Esophagus muscularis mucosa (tissue), 4 donors: Measurements from ENCODE around the gene DMKN. TPM values are rescaled to one million over a fixed set of nuclear protein-coding genes. Genes with fewer than 3 reads are reported as not detected.

Experiments used
- DNase-seq: peaks from one replicate; pipeline ENCODE4 v3.0.0-alpha.2; 2017; ENCODE audit errors: extremely low spot score
- H3K27ac ChIP-seq, 4 donors: fragments of 200-600 bp; sonication (generic); replicated peaks in 1 of 4; 1 replicate in 3 of 4; 2 replicates in 1 of 4; pipeline ENCODE4 v1.5.1; 2016 to 2019; ENCODE audit warnings: mild to moderate bottlenecking in 1 of 4
- H3K27me3 ChIP-seq, 4 donors: fragments of 200-600 bp; sonication (generic); one replicate each; pipeline versions ENCODE4 v1.5.1 to v1.6.0; 2016 to 2019
- H3K36me3 ChIP-seq, 4 donors: fragments of 200-600 bp; sonication (generic); one replicate each; pipeline ENCODE4 v1.5.1; 2016 to 2019
- H3K4me1 ChIP-seq, 4 donors: fragments of 200-600 bp; sonication (generic); one replicate each; pipeline ENCODE4 v1.5.1; 2016 to 2019
- H3K4me3 ChIP-seq, 4 donors: fragments of 200-600 bp; sonication (generic); 1 replicate in 2 of 4; 2 replicates in 2 of 4; pipeline ENCODE4 v1.5.1; 2016 to 2019; ENCODE audit warnings: mild to moderate bottlenecking in 4 of 4, moderate library complexity in 1 of 4
- H3K9me3 ChIP-seq, 4 donors: fragments of 200-600 bp; sonication (generic); 1 replicate in 3 of 4; 2 replicates in 1 of 4; pipeline ENCODE4 v1.5.1; 2016 to 2019
- CTCF ChIP-seq, 3 experiments: fragments of 200-600 bp in 2 of 3; fragments of 450-650 bp in 1 of 3; sonication (generic) in 2 of 3; IDR thresholded peaks; one replicate each; pipeline ENCODE4 v1.5.1; 2017 to 2019; ENCODE audit warnings: antibody characterized with exemption in 3 of 3, mild to moderate bottlenecking in 2 of 3, moderate library complexity in 1 of 3
- EP300 ChIP-seq: sonication (generic); formaldehyde crosslinking; IDR thresholded peaks from one replicate; pipeline ENCODE4 v1.6.1; 2017; ENCODE audit warnings: antibody characterized with exemption
- POLR2A ChIP-seq: fragments of 450-650 bp; IDR thresholded peaks from one replicate; pipeline ENCODE4 v1.6.1; 2017; ENCODE audit warnings: antibody characterized with exemption, moderate library complexity, mild to moderate bottlenecking, low read depth
- POLR2AphosphoS5 ChIP-seq, 2 donors: sonication (generic); formaldehyde crosslinking; IDR thresholded peaks; one replicate each; pipeline ENCODE4 v1.6.1; 2017; ENCODE audit warnings: antibody characterized with exemption in 2 of 2
- WGBS: methylation state at CpG from one replicate; pipeline ENCODE4 v1.1.5; 2018; 5-methylcytosine and 5-hydroxymethylcytosine counted together
- intact Hi-C: fragments of 100-400 bp; cut with DNase I; formaldehyde crosslinking; loops from one replicate; pipeline ENCODE4 v1.15.1; 2023
- total RNA-seq, 4 donors: library from RNA; depleted of rRNA; stranded (reverse); fragments of >200 nt; gene quantifications; one replicate each; pipeline versions ENCODE4 v1.1.0 to v1.2.1, GENCODE V29; 2016

DMKN gene
- total RNA-seq, 4 donors from 2014 or later = 1.7 to 5.5 (median 3.8) TPM

- intact Hi-C loops = no loop called here
- H3K4me3 ChIP-seq = no peak overlapping the region
- no peak for TF ChIP-seq CTCF (IDR thresholded peaks at IDR 0.05)
- 80% methylated on average over 12 of the region's 12 CpGs for WGBS
- H3K36me3 ChIP-seq = no peaks in the 10 kb centered on the region
- H3K27me3 ChIP-seq = peaks cover 0 to 62% (median 0%) of the 10 kb centered on the region in 4 donors
- DNase-seq = no peak
- no peak overlapping the region for H3K27ac ChIP-seq
- H3K9me3 ChIP-seq = no peaks in the 10 kb centered on the region
- no peaks in the 10 kb centered on the region for H3K4me1 ChIP-seq
These were observed 9.4 kb upstream of the DMKN start for GRCh38 chr19:35522745-35523327.

- no peak overlapping the region for H3K27ac ChIP-seq
- H3K4me3 ChIP-seq = no peak overlapping the region
- H3K4me1 ChIP-seq = no peaks in the 10 kb centered on the region
- peaks cover 0 to 46% (median 0%) of the 10 kb centered on the region in 4 donors for H3K27me3 ChIP-seq
- TF ChIP-seq CTCF (IDR thresholded peaks at IDR 0.05) (no peak), EP300 (no peak), POLR2A (no peak), POLR2AphosphoS5 (IDR thresholded peaks at IDR 0.05) (no peak)
- H3K9me3 ChIP-seq = no peaks in the 10 kb centered on the region
- no peak for DNase-seq
- no peaks in the 10 kb centered on the region for H3K36me3 ChIP-seq
- 61% methylated on average over 16 of the region's 16 CpGs for WGBS
- intact Hi-C loops = no loop called here
These were observed 7.8 kb upstream of the DMKN start for GRCh38 chr19:35521124-35521743.

GRCh38 chr19:35519291-35519690 is 5.8 kb upstream of the DMKN start:
- no peak overlapping the region for H3K27ac ChIP-seq
- H3K4me3 ChIP-seq = no peak overlapping the region
- no peaks in the 10 kb centered on the region for H3K9me3 ChIP-seq
- 67% methylated on average over 7 of the region's 7 CpGs for WGBS
- H3K4me1 ChIP-seq = peaks cover 0 to 2% (median 0%) of the 10 kb centered on the region in 4 donors
- TF ChIP-seq POLR2A (no peak), CTCF (IDR thresholded peaks at IDR 0.05) (no peak), POLR2AphosphoS5 (IDR thresholded peaks at IDR 0.05) (no peak), EP300 (no peak)
- intact Hi-C loops = no loop called here
- peaks cover 0 to 30% (median 2%) of the 10 kb centered on the region in 4 donors for H3K27me3 ChIP-seq
- H3K36me3 ChIP-seq = no peaks in the 10 kb centered on the region
- no peak for DNase-seq

GRCh38 chr19:35518313-35518712 is 4.9 kb upstream of the DMKN start:
- TF ChIP-seq CTCF (IDR thresholded peaks at IDR 0.05) = no peak
- no peak for TF ChIP-seq POLR2A
- TF ChIP-seq EP300 = no peak
- no peak for TF ChIP-seq POLR2AphosphoS5 (IDR thresholded peaks at IDR 0.05)
- Histone ChIP-seq H3K9me3 (no peaks in the 10 kb centered on the region), H3K27me3 (peaks cover 0 to 30% (median 3%) of the 10 kb centered on the region in 4 donors), H3K27ac (no peak overlapping the region), H3K4me3 (no peak overlapping the region), H3K36me3 (no peaks in the 10 kb centered on the region), H3K4me1 (peaks cover 0 to 4% (median 0%) of the 10 kb centered on the region in 4 donors)
- 73% methylated on average over 6 of the region's 6 CpGs for WGBS
- no peak for DNase-seq
- intact Hi-C loops = no loop called here

GRCh38 chr19:35517342-35517741 is 3.9 kb upstream of the DMKN start:
- intact Hi-C loops = no loop called here
- WGBS = 76% methylated on average over 2 of the region's 2 CpGs
- Histone ChIP-seq H3K27me3 (peaks cover 0 to 36% (median 3%) of the 10 kb centered on the region in 4 donors), H3K27ac (no peak overlapping the region), H3K9me3 (no peaks in the 10 kb centered on the region), H3K4me3 (no peak overlapping the region), H3K4me1 (peaks cover 0 to 4% (median 0%) of the 10 kb centered on the region in 4 donors), H3K36me3 (no peaks in the 10 kb centered on the region)
- no peak for DNase-seq
- TF ChIP-seq POLR2AphosphoS5 (IDR thresholded peaks at IDR 0.05) = no peak
